WTC11 (cell line): Measurements from ENCODE around the gene MAST4.

Experiments
- CTCF ChIP-seq: fragments of 200-600 bp; IDR thresholded peaks from 2 replicates; pipeline ENCODE4 v1.8.0; 2022; ENCODE audit warnings: antibody characterized with exemption
- NR2C2 ChIP-seq: sonication (generic); formaldehyde crosslinking; IDR thresholded peaks from 2 replicates; pipeline ENCODE4 v1.8.0; 2022; ENCODE audit warnings: mild to moderate bottlenecking, missing genetic modification reagents
- ZNF263 ChIP-seq: sonication (generic); formaldehyde crosslinking; IDR thresholded peaks from 2 replicates; pipeline ENCODE4 v1.8.1; 2022; ENCODE audit warnings: low read depth, mild to moderate bottlenecking, moderate library complexity, missing genetic modification reagents

DNA sequence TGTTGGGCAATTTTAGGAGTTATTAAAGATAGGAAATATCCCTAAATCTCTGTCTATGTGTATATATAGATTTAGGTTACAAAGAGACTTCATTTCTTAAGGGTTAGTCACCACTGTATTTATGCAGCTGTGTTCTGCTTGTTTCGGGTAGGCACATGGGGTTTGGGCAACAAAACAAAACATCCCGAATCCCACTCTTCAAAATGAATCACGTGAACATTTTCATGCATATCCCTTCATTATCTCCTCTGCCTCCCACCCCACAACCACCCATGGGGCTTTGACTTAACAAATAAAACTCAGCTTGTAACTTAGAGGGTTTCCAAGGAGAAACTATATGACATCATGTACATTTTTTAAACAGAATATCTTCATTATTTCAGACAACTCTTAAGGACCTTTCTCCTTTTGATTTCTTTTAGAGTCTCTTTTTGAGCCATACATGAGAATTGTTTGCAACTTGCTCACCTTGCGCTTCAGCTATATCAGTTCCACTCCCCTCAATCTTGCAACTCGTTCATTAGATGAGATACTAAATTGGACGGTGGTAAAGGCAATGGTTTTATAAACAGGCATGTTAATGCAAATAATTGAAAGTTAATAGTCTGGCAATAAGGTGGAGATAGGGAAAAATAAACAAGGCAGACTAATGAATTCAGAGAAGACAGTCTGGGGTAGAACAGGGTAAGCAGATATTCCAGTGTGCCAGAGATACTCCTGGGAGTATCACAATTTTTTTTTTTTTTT is 463.7 kb downstream of the MAST4 start:
- TF ChIP-seq ZNF263 (CRISPR knock-in tag) (no peak), NR2C2 (CRISPR knock-in tag) (no peak), CTCF (no peak)
